Measurements from ENCODE around the gene TEAD1.

GRCh38 chr11:12840871-12841660 lies 166.8 kb downstream of the TEAD1 start:
- TF ChIP-seq POLR2A (IDR thresholded peaks at IDR 0.05; ENCODE audit: low read depth, low read length) (no peak), MAX (IDR thresholded peaks at IDR 0.05; ENCODE audit: insufficient read depth, insufficient read length) (no peak), CTCF (IDR thresholded peaks at IDR 0.05; ENCODE audit: extremely low read depth in 1 of 2, insufficient read depth in 1 of 2, low read depth in 1 of 2, low read length in 2 of 2) (no peak)
